ENCODE data around the gene AFMID. TPM values are rescaled to one million over a fixed set of nuclear protein-coding genes. Genes with fewer than 3 reads are reported as not detected.
"Not testable (repeated sequence)": the region's sequence is repeated elsewhere in the genome, so short reads cannot be mapped to it uniquely, and the experiment has no call there.

AFMID gene
- total RNA-seq, 1 donor from 2014 or later, result 50.4 TPM

DNA sequence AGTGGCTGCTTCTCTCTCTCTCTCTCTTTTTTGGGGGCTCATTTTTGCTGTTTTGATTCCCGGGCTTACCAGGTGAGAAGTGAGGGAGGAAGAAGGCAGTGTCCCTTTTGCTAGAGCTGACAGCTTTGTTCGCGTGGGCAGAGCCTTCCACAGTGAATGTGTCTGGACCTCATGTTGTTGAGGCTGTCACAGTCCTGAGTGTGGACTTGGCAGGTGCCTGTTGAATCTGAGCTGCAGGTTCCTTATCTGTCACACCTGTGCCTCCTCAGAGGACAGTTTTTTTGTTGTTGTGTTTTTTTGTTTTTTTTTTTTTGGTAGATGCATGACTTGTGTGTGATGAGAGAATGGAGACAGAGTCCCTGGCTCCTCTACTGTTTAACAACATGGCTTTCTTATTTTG is 36.6 kb downstream of the AFMID start:
- no peak for DNase-seq (ENCODE audit: low spot score)

DNA sequence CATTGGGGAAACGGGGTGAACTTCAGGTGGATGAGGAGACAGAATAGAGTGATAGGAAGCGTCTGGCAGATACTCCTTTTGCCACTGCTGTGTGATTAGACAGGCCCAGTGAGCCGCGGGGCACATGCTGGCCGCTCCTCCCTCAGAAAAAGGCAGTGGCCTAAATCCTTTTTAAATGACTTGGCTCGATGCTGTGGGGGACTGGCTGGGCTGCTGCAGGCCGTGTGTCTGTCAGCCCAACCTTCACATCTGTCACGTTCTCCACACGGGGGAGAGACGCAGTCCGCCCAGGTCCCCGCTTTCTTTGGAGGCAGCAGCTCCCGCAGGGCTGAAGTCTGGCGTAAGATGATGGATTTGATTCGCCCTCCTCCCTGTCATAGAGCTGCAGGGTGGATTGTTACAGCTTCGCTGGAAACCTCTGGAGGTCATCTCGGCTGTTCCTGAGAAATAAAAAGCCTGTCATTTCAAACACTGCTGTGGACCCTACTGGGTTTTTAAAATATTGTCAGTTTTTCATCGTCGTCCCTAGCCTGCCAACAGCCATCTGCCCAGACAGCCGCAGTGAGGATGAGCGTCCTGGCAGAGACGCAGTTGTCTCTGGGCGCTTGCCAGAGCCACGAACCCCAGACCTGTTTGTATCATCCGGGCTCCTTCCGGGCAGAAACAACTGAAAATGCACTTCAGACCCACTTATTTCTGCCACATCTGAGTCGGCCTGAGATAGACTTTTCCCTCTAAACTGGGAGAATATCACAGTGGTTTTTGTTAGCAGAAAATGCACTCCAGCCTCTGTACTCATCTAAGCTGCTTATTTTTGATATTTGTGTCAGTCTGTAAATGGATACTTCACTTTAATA is 37.3 kb downstream of the AFMID start:
- DNase-seq (ENCODE audit: low spot score), result no peak

DNA sequence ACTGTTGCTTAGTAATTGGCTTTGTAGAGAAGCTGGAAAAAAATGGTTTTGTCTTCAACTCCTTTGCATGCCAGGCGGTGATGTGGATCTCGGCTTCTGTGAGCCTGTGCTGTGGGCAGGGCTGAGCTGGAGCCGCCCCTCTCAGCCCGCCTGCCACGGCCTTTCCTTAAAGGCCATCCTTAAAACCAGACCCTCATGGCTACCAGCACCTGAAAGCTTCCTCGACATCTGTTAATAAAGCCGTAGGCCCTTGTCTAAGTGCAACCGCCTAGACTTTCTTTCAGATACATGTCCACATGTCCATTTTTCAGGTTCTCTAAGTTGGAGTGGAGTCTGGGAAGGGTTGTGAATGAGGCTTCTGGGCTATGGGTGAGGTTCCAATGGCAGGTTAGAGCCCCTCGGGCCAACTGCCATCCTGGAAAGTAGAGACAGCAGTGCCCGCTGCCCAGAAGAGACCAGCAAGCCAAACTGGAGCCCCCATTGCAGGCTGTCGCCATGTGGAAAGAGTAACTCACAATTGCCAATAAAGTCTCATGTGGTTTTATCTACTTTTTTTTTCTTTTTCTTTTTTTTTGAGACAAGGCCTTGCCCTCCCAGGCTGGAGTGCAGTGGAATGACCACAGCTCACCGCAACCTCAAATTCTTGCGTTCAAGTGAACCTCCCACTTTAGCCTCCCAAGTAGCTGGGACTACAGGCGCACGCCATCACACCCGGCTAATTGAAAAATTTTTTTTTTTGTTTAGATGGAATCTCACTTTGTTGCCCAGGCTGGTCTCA is 38.1 kb downstream of the AFMID start:
- no peak for DNase-seq (ENCODE audit: low spot score)

- no peak for DNase-seq (ENCODE audit: low spot score)
Measured at GRCh38 chr17:78226055-78226758, 39.0 kb downstream of the AFMID start.

DNA sequence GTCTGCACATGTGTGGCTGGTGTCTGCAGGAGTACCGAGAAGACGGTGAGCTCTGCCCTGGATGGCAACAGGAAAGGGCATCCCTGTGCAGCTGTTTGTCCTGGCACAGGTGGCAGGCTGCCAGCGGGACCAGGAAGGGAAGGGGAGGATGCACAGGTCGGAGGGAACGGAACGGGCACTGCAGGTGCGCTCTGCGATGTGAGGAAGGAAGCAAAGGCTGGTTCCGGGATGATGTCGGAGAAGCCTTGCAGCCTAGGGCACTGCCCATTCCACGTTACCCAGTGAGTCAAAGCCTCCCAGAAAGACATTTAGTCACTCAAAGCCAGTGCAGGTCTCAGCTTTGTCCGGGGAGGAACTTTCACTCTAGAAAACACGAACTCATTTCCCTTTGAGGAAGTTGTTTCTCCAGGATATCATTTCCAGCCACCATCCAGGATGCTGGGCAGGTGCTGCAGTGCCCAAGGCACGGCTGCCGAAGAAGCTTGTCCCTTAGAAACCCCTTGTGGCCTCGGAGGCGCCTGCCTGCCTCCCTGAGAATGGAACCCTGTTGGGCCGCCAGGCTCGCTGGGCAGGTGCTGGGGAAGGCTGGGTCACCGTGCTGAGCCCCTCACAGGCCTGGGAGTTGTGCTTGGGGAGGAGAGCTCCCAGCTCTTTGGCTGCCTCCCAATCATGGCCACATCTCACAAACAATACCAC is 39.7 kb downstream of the AFMID start:
- DNase-seq (ENCODE audit: low spot score), result no peak

- no peak for DNase-seq (ENCODE audit: low spot score)
Measured at GRCh38 chr17:78227455-78227916, 40.3 kb downstream of the AFMID start.

DNA sequence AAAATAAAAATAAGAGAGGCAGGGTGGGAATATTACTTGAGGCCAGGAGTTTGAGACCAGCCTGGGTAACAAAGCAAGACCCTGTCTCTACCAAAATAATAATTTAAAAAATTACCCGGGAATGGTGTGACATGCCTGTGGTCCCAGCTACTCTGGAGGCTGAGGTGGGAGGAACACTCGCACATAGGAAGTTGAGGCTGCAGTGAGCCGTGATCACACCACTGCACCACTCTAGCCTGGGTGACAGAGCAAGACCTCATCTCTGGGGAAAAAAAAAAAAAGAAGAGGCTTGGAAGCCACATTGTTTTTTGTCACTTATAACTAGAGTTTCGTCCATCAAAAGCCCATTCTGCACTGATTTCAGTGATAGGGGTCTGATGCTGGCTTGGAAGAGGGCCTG is 41.0 kb downstream of the AFMID start:
- no peak for DNase-seq (ENCODE audit: low spot score)

DNA sequence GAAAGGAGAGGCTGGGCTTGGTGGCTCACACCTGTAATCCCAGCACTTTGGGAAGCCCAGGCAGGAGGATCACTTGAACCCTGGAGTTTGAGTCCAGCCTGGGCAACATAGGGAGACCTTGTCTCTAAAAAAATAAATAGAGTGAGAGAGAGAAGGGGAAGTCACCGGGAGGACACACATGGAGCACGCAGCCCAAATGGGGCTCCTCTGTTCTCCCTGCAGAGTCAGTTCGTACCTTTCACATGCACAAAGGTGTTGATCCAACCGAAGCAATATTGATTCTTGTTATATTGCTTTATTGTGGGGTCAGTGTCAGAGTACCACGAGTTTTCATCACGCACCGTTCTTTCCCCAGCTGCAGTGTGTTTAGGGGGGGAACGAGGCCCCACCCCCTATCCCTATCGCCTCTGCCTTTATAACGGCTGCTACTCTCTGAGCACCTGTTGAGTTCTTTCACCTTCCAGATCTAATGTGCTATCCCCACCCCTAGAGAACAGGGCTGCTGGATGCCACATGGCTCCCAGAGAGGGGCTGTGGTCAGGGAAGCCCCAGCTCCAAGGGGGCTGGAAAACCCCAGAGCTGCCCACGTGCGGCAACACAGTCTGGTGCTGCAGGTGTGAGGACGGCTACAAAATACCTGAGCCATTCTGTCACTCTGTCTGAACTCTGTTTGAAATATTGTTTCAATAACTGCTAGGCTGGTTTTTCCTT is 43.2 kb downstream of the AFMID start:
- DNase-seq (ENCODE audit: low spot score), result no peak

- no peak for DNase-seq (ENCODE audit: low spot score)
Measured at GRCh38 chr17:78230996-78231935, 44.1 kb downstream of the AFMID start, which contains the start of gene TMEM235. Gene TMEM235, plus strand, starts transcription at chr17:78231631. Its CDS starts 393 bp downstream, at chr17:78232024.

DNA sequence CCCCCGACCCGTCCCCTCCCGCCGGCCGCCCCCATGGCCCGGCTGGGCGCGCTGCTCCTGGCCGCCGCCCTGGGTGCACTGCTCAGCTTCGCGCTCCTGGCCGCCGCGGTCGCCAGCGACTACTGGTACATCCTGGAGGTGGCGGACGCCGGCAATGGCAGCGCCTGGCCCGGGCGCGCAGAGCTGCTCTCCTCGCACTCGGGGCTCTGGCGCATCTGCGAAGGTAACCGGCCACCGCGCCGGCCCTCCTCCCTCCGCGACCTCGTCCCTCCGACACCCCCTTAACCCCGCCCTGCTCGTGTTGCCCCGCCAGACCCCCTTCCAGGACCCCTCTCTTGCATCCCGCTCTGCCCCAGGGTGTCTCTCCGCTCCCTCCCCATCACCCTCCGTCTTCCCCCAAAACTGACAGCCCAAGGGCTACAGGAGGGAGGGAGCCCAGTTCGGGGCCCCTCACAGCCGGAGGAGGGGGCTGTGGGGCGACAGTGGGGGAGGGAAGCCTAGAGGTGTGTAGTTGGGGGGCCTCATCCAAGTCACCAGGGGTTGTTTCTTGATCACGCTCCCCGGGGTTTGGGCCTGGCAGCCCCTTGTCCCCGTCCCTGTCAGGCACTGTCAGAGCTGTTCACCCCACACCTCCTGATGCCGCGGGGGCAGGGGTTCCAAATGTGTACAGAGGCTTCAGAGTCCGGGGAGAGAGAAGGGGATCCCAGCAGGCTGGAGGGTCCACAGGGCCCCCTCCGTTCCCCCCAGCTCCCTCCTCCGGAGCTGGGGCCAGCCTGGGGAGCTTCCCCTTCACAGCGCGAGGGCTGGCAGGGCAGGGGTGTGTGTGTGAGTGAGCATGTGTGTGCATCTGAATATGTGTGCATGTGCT is 45.1 kb downstream of the AFMID start:
- no peak for DNase-seq (ENCODE audit: low spot score)

- no peak for DNase-seq (ENCODE audit: low spot score)
Measured at GRCh38 chr17:78232859-78233173, 45.7 kb downstream of the AFMID start.

DNA sequence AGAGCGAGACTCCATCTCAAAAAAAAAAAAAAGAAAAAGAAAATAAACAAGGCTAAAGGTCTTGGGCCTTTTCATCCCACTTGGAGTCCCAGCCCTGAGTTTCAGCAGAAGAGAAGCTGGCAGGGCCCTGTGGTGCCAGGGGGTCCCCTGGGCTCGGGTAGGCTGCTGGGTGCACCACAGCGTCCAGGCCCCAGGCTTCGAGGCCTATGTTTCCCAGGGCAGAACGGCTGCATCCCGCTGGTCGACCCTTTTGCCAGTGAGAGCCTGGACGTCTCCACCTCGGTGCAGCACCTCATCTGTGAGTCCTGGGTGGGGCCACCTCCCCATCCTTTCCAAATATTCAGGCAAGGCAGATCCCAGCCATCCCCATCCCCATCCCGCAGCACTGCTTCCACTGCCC is 46.5 kb downstream of the AFMID start:
- no peak for DNase-seq (ENCODE audit: low spot score)

GRCh38 chr17:78234261-78234865 is 47.2 kb downstream of the AFMID start:
- no peak for DNase-seq (ENCODE audit: low spot score)

GRCh38 chr17:78235022-78235421 is 47.9 kb downstream of the AFMID start:
- not testable (repeated sequence) for DNase-seq (ENCODE audit: low spot score)

GRCh38 chr17:78235885-78236284 is 48.7 kb downstream of the AFMID start:
- no peak for DNase-seq (ENCODE audit: low spot score)

GRCh38 chr17:78236362-78237127 is 49.4 kb downstream of the AFMID start:
- no peak for DNase-seq (ENCODE audit: low spot score)

- DNase-seq (ENCODE audit: low spot score), result no peak
Measured at GRCh38 chr17:78237401-78238012, 50.3 kb downstream of the AFMID start.

Measured in mucosa of gallbladder (tissue), 1 donor.